GM21529 (cell line): ENCODE data around the gene PAX8.
"Not testable (repeated sequence)": the region's sequence is repeated elsewhere in the genome, so short reads cannot be mapped to it uniquely, and the experiment has no call there.

ENCODE experiments used
- ATAC-seq: cut with Tn5 transposase; IDR thresholded peaks from one replicate; pipeline ENCODE4 v1.9.1; 2021; ENCODE audit not compliant: unreplicated experiment

Gene PAX8

GRCh38 chr2:113238871-113239839, 39.6 kb downstream of the PAX8 start:
- ATAC-seq = no peak

- no peak for ATAC-seq
Observed at GRCh38 chr2:113237604-113238160, 41.0 kb downstream of the PAX8 start.

GRCh38 chr2:113236367-113237159, 42.2 kb downstream of the PAX8 start:
- no peak for ATAC-seq

GRCh38 chr2:113235347-113236226, 43.1 kb downstream of the PAX8 start:
- not testable (repeated sequence) for ATAC-seq

- no peak for ATAC-seq
Observed at GRCh38 chr2:113234721-113235346, 43.9 kb downstream of the PAX8 start.

- no peak for ATAC-seq
Observed at GRCh38 chr2:113233593-113234550, 44.8 kb downstream of the PAX8 start.

GRCh38 chr2:113232740-113233139, 46.0 kb downstream of the PAX8 start:
- no peak for ATAC-seq

- ATAC-seq = no peak
Observed at GRCh38 chr2:113232123-113232522, 46.6 kb downstream of the PAX8 start.

- no peak for ATAC-seq
Observed at GRCh38 chr2:113231064-113231463, 47.7 kb downstream of the PAX8 start.

GRCh38 chr2:113230531-113230930, 48.2 kb downstream of the PAX8 start:
- ATAC-seq = no peak

GRCh38 chr2:113229795-113230194, 48.9 kb downstream of the PAX8 start:
- no peak for ATAC-seq

- ATAC-seq = no peak
Observed at GRCh38 chr2:113228991-113229716, 49.6 kb downstream of the PAX8 start.

- no peak for ATAC-seq
Observed at GRCh38 chr2:113228351-113228750, 50.4 kb downstream of the PAX8 start.

- no peak for ATAC-seq
Observed at GRCh38 chr2:113227698-113228097, 51.0 kb downstream of the PAX8 start.

- ATAC-seq = no peak
Observed at GRCh38 chr2:113227290-113227689, 51.4 kb downstream of the PAX8 start.

- ATAC-seq = no peak
Observed at GRCh38 chr2:113226462-113226861, 52.3 kb downstream of the PAX8 start.

- no peak for ATAC-seq
Observed at GRCh38 chr2:113225263-113226259, 53.2 kb downstream of the PAX8 start.
